HG02938 (cell line): ENCODE data around the gene PRKG1.
A peak's percentile ranks its signal among the peaks of the same experiment; 100 is the strongest.

Experiments used
- ATAC-seq: cut with Tn5 transposase; IDR thresholded peaks from one replicate; pipeline ENCODE4 v1.9.1; 2021; ENCODE audit warnings: mild to moderate bottlenecking, moderate library complexity; ENCODE audit not compliant: unreplicated experiment

Gene PRKG1

DNA sequence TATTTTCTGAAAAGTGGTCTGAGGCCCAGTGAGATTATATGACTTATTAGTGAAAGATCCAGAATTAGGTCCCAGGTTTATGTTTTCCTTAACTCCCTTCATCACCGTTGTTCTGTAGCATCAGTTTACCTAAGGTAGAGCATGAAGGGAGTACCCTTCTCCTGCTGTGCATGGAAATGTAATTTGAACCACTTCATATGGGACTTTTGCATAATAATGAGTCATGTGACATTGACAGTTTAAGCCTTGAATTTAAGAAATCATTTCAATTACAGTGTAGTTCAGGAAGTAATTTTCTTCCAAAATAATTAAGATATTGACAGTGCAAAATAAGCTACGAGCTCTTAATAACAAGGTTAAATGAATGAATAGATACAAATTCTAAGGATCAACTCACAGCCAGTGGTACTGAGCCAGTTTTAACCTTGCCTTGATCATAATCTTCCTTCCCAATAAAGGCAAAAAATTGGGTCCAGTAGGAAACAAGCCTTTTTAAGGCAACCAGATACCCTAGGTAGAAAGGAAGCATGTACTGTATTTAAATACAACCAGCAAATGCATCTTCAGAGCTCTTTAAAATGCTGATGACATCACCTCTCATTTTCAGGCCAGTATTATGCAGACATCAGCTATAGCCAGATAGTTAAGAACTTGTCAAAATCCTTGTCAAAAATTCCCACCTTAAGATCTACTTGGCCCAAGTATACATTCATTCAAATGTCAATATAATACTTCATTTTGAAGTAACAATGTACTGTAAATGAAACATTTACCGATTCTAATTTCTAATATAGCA is 1191.0 kb downstream of the PRKG1 start:
- no peak for ATAC-seq

DNA sequence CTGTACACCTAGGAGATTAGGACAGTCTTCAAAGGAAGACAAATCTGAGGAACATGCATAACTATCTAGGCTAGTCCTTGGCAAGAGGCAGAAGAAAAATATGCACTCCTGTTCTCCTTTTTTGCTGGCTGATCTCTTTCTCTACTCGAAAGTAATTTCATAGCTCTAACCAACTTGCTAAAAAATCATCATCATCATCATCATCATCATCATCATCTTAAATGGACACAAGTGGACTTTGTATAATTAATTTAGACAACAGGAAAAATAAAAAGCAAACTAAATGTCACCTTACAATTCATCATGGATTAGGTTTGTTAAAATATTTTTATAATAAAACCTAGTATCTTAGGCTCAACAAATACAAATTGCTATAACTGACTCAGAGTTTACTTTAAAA is 1192.6 kb downstream of the PRKG1 start:
- no peak for ATAC-seq

DNA sequence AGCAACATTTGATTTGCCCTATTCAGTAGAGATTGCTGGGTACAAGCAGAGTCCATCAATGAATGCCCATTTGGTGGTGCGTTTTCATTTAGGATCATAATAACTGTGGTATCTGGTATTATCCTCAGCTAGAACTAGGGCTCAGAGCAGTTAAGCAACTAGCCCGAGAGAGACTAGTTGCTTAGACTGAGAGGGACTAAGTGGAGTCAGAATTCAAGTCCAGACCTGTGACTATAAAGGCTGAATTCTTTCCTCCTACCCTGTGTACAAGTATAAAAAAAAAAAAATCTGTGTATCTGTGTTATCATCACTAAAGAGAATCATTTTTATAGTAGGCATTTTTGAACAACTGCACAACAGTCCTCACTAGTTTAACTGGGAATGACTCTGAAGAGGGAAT is 1194.5 kb downstream of the PRKG1 start:
- no peak for ATAC-seq

DNA sequence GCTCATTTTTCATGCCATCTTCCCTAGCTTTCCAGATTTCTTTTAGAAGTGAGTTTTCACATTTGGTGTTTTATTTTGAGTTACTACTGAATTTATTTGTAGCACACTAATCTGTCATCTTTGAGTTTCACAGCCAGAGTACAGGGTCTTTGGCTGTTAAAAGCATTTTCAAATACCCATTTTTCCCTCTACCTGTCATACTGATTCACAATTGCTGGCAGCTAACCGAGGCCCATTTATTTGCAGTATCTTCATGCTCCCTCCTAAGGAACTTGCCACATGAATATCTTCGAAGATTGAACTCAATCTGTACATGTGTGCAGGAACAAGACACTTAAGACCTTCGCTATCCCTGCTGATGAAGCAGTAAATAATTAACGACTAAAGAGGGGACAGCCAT is 1194.9 kb downstream of the PRKG1 start:
- no peak for ATAC-seq

DNA sequence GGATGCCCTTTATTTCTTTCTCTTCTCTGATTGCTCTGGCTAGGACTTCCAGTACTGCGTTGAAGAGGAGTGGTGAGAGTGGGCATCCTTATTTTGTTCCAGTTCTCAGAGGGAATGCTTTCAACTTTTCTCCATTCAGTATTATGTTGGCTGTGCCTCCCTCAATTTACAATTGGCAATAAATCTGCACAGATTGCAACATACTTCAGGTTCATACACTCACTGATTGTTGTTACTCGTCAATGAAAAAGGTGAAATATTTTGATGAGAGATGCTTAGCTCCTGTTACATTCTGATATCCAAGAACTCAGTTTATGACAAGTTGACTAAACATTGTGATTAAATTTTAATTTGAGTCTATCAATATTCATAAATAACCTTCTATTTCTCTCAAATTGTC is 1201.9 kb downstream of the PRKG1 start:
- ATAC-seq = no peak

DNA sequence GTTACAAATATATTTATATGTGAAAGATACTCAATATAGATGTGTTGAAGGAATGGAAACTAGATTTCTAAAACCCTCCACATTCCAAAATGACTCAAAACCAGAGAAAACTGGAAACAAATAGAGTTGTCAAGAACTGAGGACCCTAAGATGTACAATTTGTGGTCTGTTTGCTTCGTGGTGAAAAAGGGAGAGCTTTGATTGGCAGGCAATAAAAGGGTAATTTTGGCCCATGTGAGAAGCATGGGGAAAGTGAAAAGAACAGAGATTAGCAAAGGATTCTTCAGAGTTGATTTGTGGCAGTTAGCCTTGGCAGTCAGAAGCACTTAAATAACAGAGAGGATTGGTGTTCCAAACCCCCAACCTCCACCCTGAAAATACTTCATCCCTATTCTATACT is 1202.7 kb downstream of the PRKG1 start:
- no peak for ATAC-seq

DNA sequence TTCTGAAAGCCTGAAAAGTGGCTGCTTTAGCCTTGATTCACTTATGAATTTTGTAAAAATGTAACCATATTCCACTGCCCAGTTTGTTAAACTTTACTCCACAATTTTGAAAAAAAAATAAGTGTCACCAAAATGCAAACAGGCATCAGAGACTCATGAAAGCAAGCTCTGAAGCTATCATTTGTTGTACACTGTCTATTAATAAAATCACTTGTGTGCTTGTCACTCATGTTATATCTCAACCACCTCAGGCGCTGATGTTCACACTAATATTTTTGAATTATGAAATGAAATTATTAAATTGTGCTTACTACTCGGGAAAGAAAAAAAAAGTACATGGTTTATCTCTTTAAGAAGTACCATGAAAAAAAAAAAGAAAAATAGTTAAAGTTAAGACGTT is 1205.3 kb downstream of the PRKG1 start:
- no peak for ATAC-seq

DNA sequence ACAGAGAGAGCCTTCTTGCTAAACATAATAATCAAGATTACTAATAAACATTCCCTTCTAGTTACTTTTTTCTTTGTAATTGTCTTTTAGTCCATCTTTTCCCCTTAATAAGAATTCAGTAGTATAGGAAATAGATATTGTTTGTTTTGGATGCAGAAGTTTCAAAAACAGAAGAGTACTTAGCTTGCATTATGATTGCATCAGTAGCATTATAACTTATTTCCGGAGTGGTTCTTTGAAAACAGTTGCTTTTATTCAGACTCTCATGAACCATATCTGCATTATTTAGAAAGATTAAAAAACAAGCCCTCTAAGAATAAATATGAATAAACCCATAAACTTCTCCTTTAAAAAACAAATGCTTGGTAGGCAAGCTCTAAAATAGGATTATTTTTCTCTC is 1205.8 kb downstream of the PRKG1 start:
- ATAC-seq = no peak

DNA sequence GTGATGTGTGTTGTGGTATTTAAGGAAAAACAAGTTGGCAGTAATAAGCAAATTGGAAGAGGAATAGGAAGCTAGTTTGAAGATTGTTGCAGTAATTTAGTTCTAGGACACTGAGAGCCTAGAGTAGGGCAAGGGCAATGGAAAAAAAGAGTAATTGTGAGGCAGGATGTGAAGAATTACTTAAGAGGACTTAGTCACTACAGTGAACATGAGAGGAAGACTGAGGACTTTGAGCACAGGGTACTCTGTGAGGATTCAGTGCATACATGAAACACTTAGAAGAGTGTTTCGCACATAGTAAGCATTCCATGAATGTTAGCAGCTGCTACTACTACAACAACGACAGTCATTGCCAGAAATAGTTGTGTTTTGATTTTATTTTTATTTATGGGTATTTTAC is 1208.9 kb downstream of the PRKG1 start:
- ATAC-seq = no peak

DNA sequence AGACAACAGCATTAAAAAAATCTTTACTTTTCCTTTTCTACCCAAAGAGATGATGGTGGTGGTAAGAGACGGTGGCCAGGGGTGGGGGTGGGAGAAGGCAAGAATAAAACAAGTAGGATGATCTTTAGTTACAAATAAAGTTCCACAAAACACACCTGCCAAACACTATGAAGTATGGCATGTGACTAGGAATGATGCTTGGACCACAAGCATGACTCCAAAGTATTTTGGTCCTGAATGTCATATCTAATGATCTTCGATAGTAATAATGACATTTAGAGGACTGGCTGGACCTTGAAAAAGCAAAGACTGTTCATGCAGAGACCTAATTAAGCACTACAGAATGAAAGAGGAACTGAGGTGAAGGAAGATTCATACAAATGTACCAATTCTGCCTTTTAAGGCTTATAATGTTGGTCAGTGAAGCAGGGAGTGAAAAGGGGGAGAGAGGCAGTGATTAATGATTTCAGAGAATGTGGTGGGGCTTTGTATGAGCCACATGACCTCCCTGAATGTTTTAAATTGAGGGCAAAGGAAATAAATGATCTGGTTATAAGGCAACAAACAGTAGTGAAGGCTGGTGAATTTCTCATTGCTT is 1210.2 kb downstream of the PRKG1 start:
- peak; percentile 65 for ATAC-seq

DNA sequence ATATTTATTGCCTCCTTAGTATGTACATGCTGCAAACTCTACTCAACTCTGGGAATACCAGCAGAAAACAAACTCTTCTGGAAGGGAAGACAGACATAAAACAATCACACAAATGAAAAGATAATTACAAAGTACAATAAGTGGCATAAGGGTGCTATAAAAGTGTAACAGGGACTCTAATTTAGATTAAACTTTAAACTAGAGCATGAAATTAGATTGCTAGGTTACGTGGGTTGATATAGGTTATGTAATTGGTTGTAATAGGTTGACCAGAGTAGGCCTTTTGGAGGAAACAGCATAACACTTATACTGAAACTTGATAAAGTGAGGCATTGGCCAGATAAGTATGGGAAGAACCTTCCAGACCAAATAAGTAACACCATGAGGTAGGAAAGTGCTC is 1213.6 kb downstream of the PRKG1 start:
- no peak for ATAC-seq

DNA sequence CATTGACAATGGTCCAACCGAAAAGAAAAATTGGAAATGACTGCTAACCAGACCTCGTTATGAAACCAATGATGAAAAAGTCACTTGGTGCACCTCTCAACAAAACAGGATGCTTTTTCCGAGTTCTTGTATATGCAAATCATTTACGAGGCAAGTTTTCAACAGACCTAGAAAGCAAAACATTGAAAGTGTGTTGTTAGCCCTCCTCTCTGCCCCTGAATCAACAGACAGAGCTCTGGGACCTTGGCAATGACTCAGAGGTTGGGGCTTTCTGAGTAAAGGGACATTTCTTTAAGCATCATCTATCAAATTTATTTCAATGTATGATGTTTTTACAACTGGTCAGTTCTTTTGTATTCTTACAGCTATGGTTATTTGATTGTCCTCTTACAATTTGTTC is 1223.5 kb downstream of the PRKG1 start:
- no peak for ATAC-seq

DNA sequence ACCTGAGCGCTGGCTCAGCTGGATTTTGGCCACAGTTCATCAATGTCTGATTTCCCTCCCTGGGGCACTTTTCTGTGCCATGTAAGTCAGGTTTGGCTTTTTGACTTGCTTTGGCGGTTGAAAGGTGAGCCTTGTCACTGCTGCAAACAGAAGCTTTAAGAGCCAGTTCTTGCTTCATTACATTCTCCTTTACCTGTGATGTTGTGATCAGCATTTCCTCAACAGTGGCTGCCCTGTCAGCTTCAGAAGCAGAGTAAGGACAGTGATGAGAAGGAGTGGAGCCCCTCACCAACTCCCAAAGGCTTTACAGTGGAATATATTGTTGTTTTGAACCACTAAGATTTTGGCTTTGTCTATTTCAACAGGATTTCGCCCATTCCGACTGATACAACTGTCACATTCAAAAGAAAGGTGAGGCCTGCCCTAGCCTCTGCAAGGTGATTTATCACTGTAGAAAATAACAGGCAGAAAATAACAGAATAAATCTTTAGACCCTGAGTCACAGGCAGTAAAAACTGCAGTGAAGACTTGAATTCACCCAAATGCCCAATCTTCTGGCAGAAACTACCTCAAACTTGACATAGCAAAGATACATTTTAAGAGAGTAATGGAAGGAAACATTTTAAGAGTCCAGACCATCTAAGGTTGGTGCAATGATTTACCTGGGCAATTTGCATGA is 1226.5 kb downstream of the PRKG1 start:
- no peak for ATAC-seq

DNA sequence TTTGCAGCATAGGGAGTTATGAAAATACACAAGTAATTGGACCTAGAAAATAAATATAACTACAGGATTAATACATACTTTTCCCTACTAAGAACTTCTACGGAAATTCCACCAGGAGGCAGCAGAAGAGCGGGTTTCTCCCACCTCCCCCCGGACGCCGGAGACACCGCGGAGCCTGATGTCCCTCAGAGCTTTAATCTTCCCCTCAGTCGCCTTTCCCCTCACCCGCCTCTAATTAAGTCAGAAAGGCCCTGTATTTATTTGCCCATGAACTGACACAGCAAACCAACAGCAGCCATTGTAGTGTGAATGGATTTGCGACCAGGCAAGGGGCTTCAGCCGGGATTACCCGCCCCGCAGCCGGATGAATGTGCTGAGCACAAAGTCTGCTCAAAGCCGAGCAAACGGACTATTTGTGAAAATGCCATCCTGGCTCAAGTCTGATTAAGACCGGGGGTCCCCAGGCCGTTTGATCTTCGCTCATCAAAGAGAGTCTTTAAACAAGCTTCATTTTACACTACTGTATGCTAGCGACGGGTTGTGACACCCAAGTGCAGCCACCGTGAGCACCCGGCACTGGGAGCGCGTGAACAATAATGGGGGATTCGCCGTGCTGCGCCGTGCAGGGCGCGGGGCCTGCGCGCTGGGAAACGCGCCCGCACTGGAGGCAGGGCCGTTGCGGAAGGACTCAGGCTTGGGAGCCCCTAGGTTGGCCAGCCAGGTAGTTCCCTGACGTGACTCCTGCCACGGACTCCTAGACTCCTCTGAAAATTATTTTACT is 1234.2 kb downstream of the PRKG1 start:
- peak; percentile 81 for ATAC-seq

DNA sequence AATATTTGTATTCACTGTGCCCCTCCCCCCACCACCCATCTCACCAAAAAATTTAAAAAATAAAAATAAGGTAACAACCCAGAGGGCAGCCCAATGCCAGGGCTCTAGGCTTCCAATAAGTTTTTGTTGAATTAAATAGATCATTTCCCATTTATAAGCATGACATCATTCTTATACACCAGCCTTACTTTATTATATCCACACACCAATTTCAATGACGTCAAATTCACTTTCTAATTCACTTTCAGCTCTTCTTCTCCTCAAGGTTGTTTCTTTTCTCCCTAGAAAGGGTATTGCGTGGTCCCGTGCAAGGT is 1238.6 kb downstream of the PRKG1 start:
- ATAC-seq = no peak

DNA sequence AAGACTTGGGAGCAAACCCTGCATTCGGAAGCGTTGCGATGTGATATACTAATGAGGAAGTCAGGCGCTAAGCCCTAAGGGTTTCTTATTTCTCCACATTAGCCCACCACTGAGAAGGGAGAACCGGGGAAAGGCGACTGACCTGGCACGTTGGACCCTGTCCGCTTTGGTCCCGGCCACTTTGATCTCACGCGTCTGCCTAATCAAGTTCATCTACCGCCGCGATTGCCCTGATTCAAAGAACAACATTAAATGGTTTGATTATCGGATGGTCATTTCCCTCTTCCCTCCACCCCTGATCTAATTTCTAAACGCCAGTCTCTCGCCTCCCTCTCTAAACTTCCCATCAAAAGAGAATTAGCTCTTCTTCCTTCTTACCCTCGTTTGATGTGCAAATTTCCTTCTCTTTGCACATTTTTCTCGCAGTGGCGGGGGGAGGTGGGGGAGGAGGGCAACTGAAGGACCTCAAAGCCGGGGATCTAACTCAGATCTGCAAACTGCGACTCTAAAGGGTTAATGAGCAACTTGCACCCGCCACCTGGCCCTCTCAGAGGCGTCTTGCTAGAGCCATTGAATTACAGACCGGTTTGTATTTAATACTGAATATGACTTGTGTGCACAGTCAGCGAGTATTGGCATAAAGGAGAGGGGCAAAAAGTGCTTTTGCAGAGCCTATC is 1239.1 kb downstream of the PRKG1 start:
- ATAC-seq = no peak

DNA sequence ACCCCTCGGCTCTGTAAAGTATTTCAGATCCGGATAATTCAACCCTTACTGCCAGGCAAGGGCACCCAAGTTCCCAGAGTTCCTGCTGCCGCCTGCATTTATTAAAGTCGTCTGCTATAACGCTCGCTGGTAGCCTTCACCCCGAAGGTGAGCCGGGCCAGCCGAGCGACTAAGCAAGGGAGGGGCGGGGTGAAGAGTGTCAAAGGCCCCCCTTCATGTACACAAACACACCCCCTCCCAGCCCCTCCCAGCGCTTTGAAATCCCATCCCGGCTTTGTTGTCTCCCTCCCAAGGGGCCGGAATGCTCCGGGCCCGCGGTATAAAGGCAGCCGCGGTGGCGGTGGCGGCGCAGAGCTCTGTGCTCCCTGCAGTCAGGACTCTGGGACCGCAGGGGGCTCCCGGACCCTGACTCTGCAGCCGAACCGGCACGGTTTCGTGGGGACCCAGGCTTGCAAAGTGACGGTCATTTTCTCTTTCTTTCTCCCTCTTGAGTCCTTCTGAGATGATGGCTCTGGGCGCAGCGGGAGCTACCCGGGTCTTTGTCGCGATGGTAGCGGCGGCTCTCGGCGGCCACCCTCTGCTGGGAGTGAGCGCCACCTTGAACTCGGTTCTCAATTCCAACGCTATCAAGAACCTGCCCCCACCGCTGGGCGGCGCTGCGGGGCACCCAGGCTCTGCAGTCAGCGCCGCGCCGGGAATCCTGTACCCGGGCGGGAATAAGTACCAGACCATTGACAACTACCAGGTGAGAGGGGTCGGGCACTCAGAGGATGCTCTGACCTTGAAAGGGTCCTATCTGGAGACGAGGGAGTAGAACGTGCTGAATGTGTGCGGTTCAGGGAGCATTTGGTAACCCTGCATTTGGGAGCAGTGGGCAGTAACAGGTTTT is 1239.9 kb downstream of the PRKG1 start, which contains the start of gene DKK1:
DKK1 (plus strand) TSS at position 349 of the 889 bp plus-strand sequence; CDS start at position 503, 154 bp downstream.
- ATAC-seq = no peak

DNA sequence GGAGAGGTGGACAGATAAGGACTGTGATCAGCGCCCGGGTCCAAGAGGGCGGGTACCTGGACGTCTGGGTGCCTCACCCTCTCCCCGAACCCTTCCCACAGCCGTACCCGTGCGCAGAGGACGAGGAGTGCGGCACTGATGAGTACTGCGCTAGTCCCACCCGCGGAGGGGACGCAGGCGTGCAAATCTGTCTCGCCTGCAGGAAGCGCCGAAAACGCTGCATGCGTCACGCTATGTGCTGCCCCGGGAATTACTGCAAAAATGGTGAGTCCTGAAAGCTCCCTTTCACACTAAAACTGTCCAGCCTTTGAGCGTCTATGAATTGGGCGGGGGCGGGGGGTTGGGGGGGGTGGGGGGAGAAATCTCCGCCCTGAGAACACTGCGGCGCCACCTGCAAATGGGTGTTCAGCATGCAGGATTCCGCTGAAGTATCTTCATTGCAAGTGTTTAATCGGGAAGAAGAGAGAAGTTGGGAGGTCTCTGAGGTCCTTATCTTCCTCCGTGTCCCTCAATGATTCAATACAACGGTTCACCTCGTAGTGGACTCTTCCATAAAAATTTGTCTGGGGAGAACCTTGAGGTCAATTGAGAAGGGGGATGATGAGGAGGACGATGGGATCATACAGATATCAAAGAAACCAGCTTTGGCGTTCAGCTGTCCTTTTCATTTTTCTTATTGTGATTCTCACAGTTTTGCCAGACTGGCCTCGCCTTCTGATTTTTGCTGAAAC is 1240.7 kb downstream of the PRKG1 start:
- no peak for ATAC-seq

DNA sequence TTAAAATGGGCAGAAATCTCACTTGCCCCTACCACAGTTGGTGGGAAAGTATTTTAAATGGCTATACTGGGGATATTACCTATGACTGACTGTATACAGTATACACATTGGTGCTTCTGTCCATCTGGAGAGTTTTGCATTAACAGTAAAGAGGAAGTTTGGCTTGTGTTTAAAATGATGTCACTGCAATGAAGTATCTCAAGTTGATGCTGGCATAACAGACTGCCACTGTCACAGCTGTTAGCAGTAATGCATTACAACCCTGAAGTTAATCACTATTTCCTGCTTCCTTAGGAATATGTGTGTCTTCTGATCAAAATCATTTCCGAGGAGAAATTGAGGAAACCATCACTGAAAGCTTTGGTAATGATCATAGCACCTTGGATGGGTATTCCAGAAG is 1241.7 kb downstream of the PRKG1 start:
- no peak for ATAC-seq
